Large intestine (tissue), 3 donors: ENCODE measurements around the gene STON2. TPM values are rescaled to one million over a fixed set of nuclear protein-coding genes. Genes with fewer than 3 reads are reported as not detected.

Experiments used
- DNase-seq, 2 donors: peaks; one replicate each; pipeline versions ENCODE4 v3.0.0 to v3.0.0-alpha.2; 2013
- H3K27ac ChIP-seq: one replicate; pipeline ENCODE4 v1.5.1; 2013; ENCODE audit warnings: low read length
- H3K27me3 ChIP-seq: 2 replicates; pipeline ENCODE4 v1.6.1; 2013; ENCODE audit warnings: low read length; ENCODE audit not compliant: control insufficient read depth, insufficient read depth
- H3K36me3 ChIP-seq: 2 replicates; pipeline ENCODE4 v1.6.1; 2013; ENCODE audit warnings: low read length; ENCODE audit not compliant: control insufficient read depth, insufficient read depth
- H3K4me1 ChIP-seq: one replicate; pipeline ENCODE4 v1.6.1; 2013; ENCODE audit warnings: low read length; ENCODE audit not compliant: control insufficient read depth, insufficient read depth
- H3K4me3 ChIP-seq: one replicate; pipeline ENCODE4 v1.5.1; 2013; ENCODE audit warnings: low read length
- H3K9me3 ChIP-seq: one replicate; pipeline ENCODE4 v1.6.1; 2013; ENCODE audit warnings: mild to moderate bottlenecking, low read depth, low read length, moderate library complexity; ENCODE audit not compliant: control insufficient read depth
- WGBS: methylation state at CpG from one replicate; pipeline ENCODE4 v1.1.5; 2013; ENCODE audit warnings: low lambda C conversion rate; ENCODE audit not compliant: insufficient coverage; 5-methylcytosine and 5-hydroxymethylcytosine counted together
- polyA plus RNA-seq: library from polyadenylated mRNA; unstranded; fragments of 120-200 nt; gene quantifications from one replicate; pipeline ENCODE4 v1.2.1, GENCODE V29; 2013

Gene STON2
- polyA plus RNA-seq, 1 donor, result 14.6 TPM

GRCh38 chr14:81340201-81340600 lies 59.9 kb downstream of the STON2 start:
- WGBS, result 90% methylated on average over 2 of the region's 5 CpGs
- no peak for DNase-seq
- Histone ChIP-seq H3K4me1 (no peaks in the 10 kb centered on the region), H3K4me3 (no peak overlapping the region), H3K27me3 (no peaks in the 10 kb centered on the region), H3K36me3 (no peaks in the 10 kb centered on the region), H3K27ac (no peak overlapping the region), H3K9me3 (no peaks in the 10 kb centered on the region)

- no peaks in the 10 kb centered on the region for H3K4me1 ChIP-seq
- H3K9me3 ChIP-seq, result no peaks in the 10 kb centered on the region
- H3K27me3 ChIP-seq, result no peaks in the 10 kb centered on the region
- DNase-seq, result no peak
- no peaks in the 10 kb centered on the region for H3K36me3 ChIP-seq
- no peak overlapping the region for H3K27ac ChIP-seq
- WGBS, result 100% methylated on average over 1 of the region's 4 CpGs
- H3K4me3 ChIP-seq, result no peak overlapping the region
Observed at GRCh38 chr14:81337073-81337472, 63.1 kb downstream of the STON2 start.

DNA sequence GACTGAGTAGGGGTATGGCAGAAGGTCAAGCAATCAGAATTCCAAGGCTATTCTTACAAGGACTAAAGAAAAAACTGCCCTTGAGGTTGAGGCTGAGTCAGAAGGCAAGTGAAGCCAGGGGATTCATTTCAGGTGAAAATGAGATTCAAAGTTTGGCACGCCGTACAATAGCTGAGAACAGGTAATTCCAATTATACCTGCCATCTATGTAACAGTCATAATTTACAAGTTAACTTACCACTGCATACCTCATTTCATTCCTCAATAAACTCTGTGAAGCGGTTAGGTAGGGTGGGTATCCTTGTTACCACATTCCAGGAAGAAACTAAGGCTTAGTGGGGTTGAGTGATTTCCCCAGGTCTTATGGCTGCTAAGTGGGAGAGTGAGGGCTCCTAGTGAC lies 64.1 kb downstream of the STON2 start:
- no peaks in the 10 kb centered on the region for H3K9me3 ChIP-seq
- no peaks in the 10 kb centered on the region for H3K36me3 ChIP-seq
- H3K27ac ChIP-seq, result no peak overlapping the region
- no peaks in the 10 kb centered on the region for H3K27me3 ChIP-seq
- H3K4me1 ChIP-seq, result peaks cover 7% of the 10 kb centered on the region
- whole genome bisulfite sequencing, result no CpG with 5 or more reads among the region's 3 CpGs
- H3K4me3 ChIP-seq, result no peak overlapping the region
- DNase-seq, result no peak

DNA sequence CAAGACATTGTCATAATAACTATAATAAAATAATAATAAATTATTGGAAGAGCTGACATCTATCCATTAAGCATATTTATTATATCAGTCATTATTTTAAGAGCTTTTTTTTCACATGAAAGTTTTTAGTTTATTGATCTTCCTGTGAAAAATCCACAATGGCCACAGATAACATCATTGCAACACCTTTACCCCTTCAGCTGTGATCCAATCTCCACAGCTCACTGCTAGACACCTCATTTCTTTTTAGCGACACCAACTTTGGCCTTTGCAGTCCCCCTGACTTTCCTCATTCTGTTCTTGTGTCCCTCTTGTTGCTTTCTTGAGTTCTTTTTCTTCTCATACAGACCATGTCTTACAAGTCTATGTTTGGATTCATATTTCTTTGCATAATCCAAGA lies 67.4 kb downstream of the STON2 start:
- 100% methylated on average over 1 of the region's 1 CpG for WGBS
- H3K4me1 ChIP-seq, result peaks cover 7% of the 10 kb centered on the region
- no peaks in the 10 kb centered on the region for H3K36me3 ChIP-seq
- no peak for DNase-seq
- H3K4me3 ChIP-seq, result no peak overlapping the region
- H3K27ac ChIP-seq, result no peak overlapping the region
- H3K9me3 ChIP-seq, result no peaks in the 10 kb centered on the region
- no peaks in the 10 kb centered on the region for H3K27me3 ChIP-seq

- Histone ChIP-seq H3K36me3 (no peaks in the 10 kb centered on the region), H3K9me3 (no peaks in the 10 kb centered on the region), H3K27me3 (no peaks in the 10 kb centered on the region), H3K4me3 (no peak overlapping the region), H3K4me1 (peaks cover 7% of the 10 kb centered on the region), H3K27ac (no peak overlapping the region)
- DNase-seq, result no peak
- WGBS, result no CpG with 5 or more reads among the region's 4 CpGs
Observed at GRCh38 chr14:81331229-81332021, 68.7 kb downstream of the STON2 start.

DNA sequence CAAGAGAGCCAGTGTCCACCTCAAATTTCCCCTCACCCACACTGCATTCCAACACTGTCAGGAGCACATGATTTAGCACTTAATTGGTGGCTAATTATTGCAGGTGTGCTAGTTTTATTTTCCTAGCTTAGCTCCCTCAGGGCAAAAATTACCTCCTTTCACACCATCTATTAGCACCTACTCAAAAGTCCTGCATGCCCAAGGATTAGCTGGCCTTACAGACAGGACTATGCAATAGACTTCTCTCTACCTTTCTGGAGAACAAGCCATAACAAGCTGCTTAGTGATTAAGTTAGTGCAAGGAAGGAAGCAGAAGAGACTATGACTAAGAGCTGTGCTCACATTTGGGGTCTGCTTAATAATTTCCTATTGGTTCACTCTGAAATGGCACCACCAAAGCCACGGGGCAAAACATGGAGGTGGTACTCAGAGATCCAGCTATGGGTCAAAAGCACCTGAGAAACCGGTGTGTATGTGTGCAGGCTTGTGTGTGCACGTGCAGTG lies 69.5 kb downstream of the STON2 start:
- peaks cover 7% of the 10 kb centered on the region for H3K4me1 ChIP-seq
- H3K27me3 ChIP-seq, result no peaks in the 10 kb centered on the region
- H3K9me3 ChIP-seq, result no peaks in the 10 kb centered on the region
- DNase-seq, result peak in 1 of 2 donors; percentile 39
- no peak overlapping the region for H3K27ac ChIP-seq
- WGBS, result no CpG with 5 or more reads among the region's 3 CpGs
- no peak overlapping the region for H3K4me3 ChIP-seq
- H3K36me3 ChIP-seq, result no peaks in the 10 kb centered on the region

GRCh38 chr14:81329640-81330381 lies 70.3 kb downstream of the STON2 start:
- Histone ChIP-seq H3K9me3 (no peaks in the 10 kb centered on the region), H3K27me3 (no peaks in the 10 kb centered on the region), H3K4me1 (peaks cover 8% of the 10 kb centered on the region), H3K36me3 (no peaks in the 10 kb centered on the region), H3K4me3 (no peak overlapping the region), H3K27ac (no peak overlapping the region)
- WGBS, result 100% methylated on average over 1 of the region's 9 CpGs
- no peak for DNase-seq

GRCh38 chr14:81326451-81326850 lies 73.7 kb downstream of the STON2 start:
- WGBS, result 100% methylated on average over 1 of the region's 2 CpGs
- peaks cover 12% of the 10 kb centered on the region for H3K4me1 ChIP-seq
- no peak overlapping the region for H3K27ac ChIP-seq
- no peak for DNase-seq
- H3K36me3 ChIP-seq, result no peaks in the 10 kb centered on the region
- no peaks in the 10 kb centered on the region for H3K9me3 ChIP-seq
- H3K4me3 ChIP-seq, result no peak overlapping the region
- H3K27me3 ChIP-seq, result no peaks in the 10 kb centered on the region

GRCh38 chr14:81324011-81324410 lies 76.1 kb downstream of the STON2 start:
- Histone ChIP-seq H3K36me3 (no peaks in the 10 kb centered on the region), H3K4me3 (peak overlapping the region; percentile 61), H3K4me1 (peaks cover 18% of the 10 kb centered on the region), H3K9me3 (no peaks in the 10 kb centered on the region), H3K27ac (peak overlapping the region; percentile 94), H3K27me3 (no peaks in the 10 kb centered on the region)
- DNase-seq, result peak; percentile 88 to 93
- no CpG with 5 or more reads among the region's 11 CpGs for WGBS

GRCh38 chr14:81323093-81323492 lies 77.0 kb downstream of the STON2 start:
- Histone ChIP-seq H3K4me3 (peak overlapping the region; percentile 61), H3K4me1 (peaks cover 18% of the 10 kb centered on the region), H3K27ac (peak overlapping the region; percentile 94), H3K9me3 (no peaks in the 10 kb centered on the region), H3K36me3 (no peaks in the 10 kb centered on the region), H3K27me3 (no peaks in the 10 kb centered on the region)
- DNase-seq, result peak in 1 of 2 donors; percentile 26
- no CpG with 5 or more reads among the region's 2 CpGs for WGBS
